HepG2 (cell line): Measurements from ENCODE around the gene ZDHHC14. TPM values are rescaled to one million over a fixed set of nuclear protein-coding genes. Genes with fewer than 3 reads are reported as not detected.

ENCODE experiments used
- ATAC-seq: fragments of 200-7000 bp; cut with Tn5 transposase; 3 replicates; pipeline ENCODE4 v1.9.1; 2020; ENCODE audit warnings: mild to moderate bottlenecking, moderate library complexity
- BruUV-seq: library from RNA; stranded (reverse); fragments of 400-500 nt; replicated peaks from 2 replicates; lab custom pipeline; 2021; lab: Mats Ljungman, UMichigan
- CTCF ChIA-PET: fragments of 300-600 bp; formaldehyde crosslinking; extraction: SDS; loops from one replicate; lab custom pipeline; 2021; ENCODE audit warnings: low total read pairs, inconsistent platforms, low intra/inter-chr PET ratio; lab: Yijun Ruan, JAX
- POLR2A ChIA-PET: fragments of 350-600 bp; sonication (Branson Sonifier 250); formaldehyde crosslinking; loops from one replicate; lab custom pipeline; 2020; ENCODE audit warnings: antibody characterized with exemption, inconsistent platforms; lab: Yijun Ruan, JAX
- DNase-seq: peaks from one replicate; pipeline ENCODE4 v3.0.0-alpha.2; 2015; ENCODE audit warnings: low spot score
- FAIRE-seq: peaks from 3 replicates; lab custom pipeline; 2011; peaks lifted over from hg19 to GRCh38; lab: Jason Lieb, UNC
- H2AFZ ChIP-seq: one replicate; pipeline ENCODE4 v1.6.1; 2011; ENCODE audit warnings: low read length, inconsistent platforms
- H3K27ac ChIP-seq: fragments of 300-600 bp; 3 replicates; pipeline ENCODE4 v1.8.0; 2011; ENCODE audit warnings: mixed run types, mild to moderate bottlenecking, mixed read lengths, low read length, inconsistent platforms; ENCODE audit not compliant: insufficient read depth; ENCODE audit errors: extremely low read length
- H3K27me3 ChIP-seq, 2 experiments: fragments of 200-600 bp in 1 of 2; 2 replicates in 1 of 2; 3 replicates in 1 of 2; pipeline versions ENCODE4 v1.6.0 to v1.8.0; 2011; ENCODE audit warnings: low read length in 2 of 2, mild to moderate bottlenecking in 2 of 2, moderate library complexity in 2 of 2, inconsistent platforms in 1 of 2; ENCODE audit not compliant: insufficient read depth in 2 of 2, control insufficient read depth in 1 of 2
- H3K36me3 ChIP-seq, 2 experiments: fragments of 200-600 bp in 1 of 2; replicated peaks in 1 of 2; 2 replicates in 1 of 2; 3 replicates in 1 of 2; pipeline versions ENCODE4 v1.5.1 to v1.8.0; 2011; ENCODE audit warnings: low read length in 2 of 2, inconsistent platforms in 1 of 2; ENCODE audit not compliant: insufficient read depth in 2 of 2, control insufficient read depth in 1 of 2
- H3K4me1 ChIP-seq: 2 replicates; pipeline ENCODE4 v1.5.1; 2012; ENCODE audit warnings: low read length, inconsistent platforms; ENCODE audit not compliant: insufficient read depth
- H3K4me2 ChIP-seq: 2 replicates; pipeline ENCODE4 v1.6.0; 2011; ENCODE audit warnings: low read depth, low read length, inconsistent platforms
- H3K4me3 ChIP-seq, 3 experiments: fragments of 200-600 bp in 1 of 3; sonication (generic), shearing (Covaris generic) in 1 of 3; replicated peaks in 1 of 3; 2 replicates each; pipeline ENCODE4 v1.5.1; 2011 to 2016; ENCODE audit warnings: low read length in 3 of 3, inconsistent platforms in 2 of 3, low read depth in 2 of 3, mild to moderate bottlenecking in 2 of 3, control low read depth in 1 of 3, mixed read lengths in 1 of 3; ENCODE audit not compliant: insufficient read depth in 1 of 3
- H3K79me2 ChIP-seq: one replicate; pipeline ENCODE4 v1.6.1; 2011; ENCODE audit warnings: low read length, inconsistent platforms; ENCODE audit not compliant: insufficient read depth
- H3K9ac ChIP-seq: 2 replicates; pipeline ENCODE4 v1.6.0; 2011; ENCODE audit warnings: mild to moderate bottlenecking, low read depth, low read length, inconsistent platforms; ENCODE audit not compliant: insufficient read depth
- H3K9me3 ChIP-seq: 2 replicates; pipeline ENCODE4 v1.5.1; 2012; ENCODE audit warnings: mild to moderate bottlenecking, low read length
- H4K20me1 ChIP-seq: 2 replicates; pipeline ENCODE4 v1.6.0; 2011; ENCODE audit warnings: inconsistent platforms, mild to moderate bottlenecking, low read length, moderate library complexity; ENCODE audit not compliant: insufficient read depth
- MBD4 ChIP-seq: IDR thresholded peaks from 2 replicates; pipeline ENCODE4 v1.6.1; 2012; ENCODE audit warnings: low read length, inconsistent platforms, borderline replicate concordance
- MXD4 ChIP-seq: IDR thresholded peaks from 2 replicates; pipeline ENCODE4 v1.6.1; 2016; ENCODE audit warnings: mild to moderate bottlenecking, missing biosample characterization, missing genetic modification reagents
- RBAK ChIP-seq: sonication (generic); formaldehyde crosslinking; IDR thresholded peaks from 2 replicates; pipeline ENCODE4 v1.5.1; 2020; ENCODE audit warnings: mild to moderate bottlenecking, missing genetic modification reagents
- RFXAP ChIP-seq: sonication (generic); formaldehyde crosslinking; IDR thresholded peaks from 2 replicates; pipeline ENCODE4 v1.4.0; 2020; ENCODE audit warnings: missing genetic modification reagents, borderline replicate concordance
- SMYD3 ChIP-seq: sonication (generic); formaldehyde crosslinking; IDR thresholded peaks from 2 replicates; pipeline ENCODE4 v1.8.1; 2023; ENCODE audit warnings: mild to moderate bottlenecking, missing genetic modification reagents
- TBL1XR1 ChIP-seq: fragments of 150-350 bp; IDR thresholded peaks from 2 replicates; pipeline ENCODE4 v1.6.1; 2014; ENCODE audit warnings: borderline replicate concordance, low read length; ENCODE audit not compliant: partially characterized antibody
- TP53 ChIP-seq: sonication (generic); formaldehyde crosslinking; conservative IDR thresholded peaks from 2 replicates; pipeline ENCODE4 v1.4.0; 2020; ENCODE audit warnings: missing genetic modification reagents
- U2AF2 ChIP-seq: fragments of 200-400 bp; formaldehyde crosslinking; IDR thresholded peaks from 2 replicates; pipeline ENCODE4 v1.6.1; 2017; ENCODE audit warnings: low read depth, mild to moderate bottlenecking, low read length
- ZFAT ChIP-seq: sonication (generic); formaldehyde crosslinking; conservative IDR thresholded peaks from 2 replicates; pipeline ENCODE4 v1.8.1; 2023; ENCODE audit warnings: missing genetic modification reagents, inconsistent platforms
- ZFYVE20 ChIP-seq: sonication (generic); formaldehyde crosslinking; IDR thresholded peaks from 2 replicates; pipeline ENCODE4 v1.8.0; 2023; ENCODE audit warnings: low read depth, mild to moderate bottlenecking, moderate library complexity, missing genetic modification reagents, borderline replicate concordance
- WGBS: methylation state at CpG from one replicate; pipeline ENCODE4 v1.1.6; 2017; ENCODE audit warnings: low lambda C conversion rate; 5-methylcytosine and 5-hydroxymethylcytosine counted together
- in situ Hi-C: cut with HindIII; loops from 2 replicates; pipeline ENCODE4 v1.10.0; 2017; ENCODE audit warnings: low pct_unique_long_range_greater_than_20kb; ENCODE audit not compliant: extremely low pct_ligation_motif_present
- intact Hi-C: fragments of 100-400 bp; cut with micrococcal nuclease; formaldehyde crosslinking; loops from one replicate; pipeline ENCODE4 v1.10.0; 2022; ENCODE audit not compliant: unreplicated experiment
- polyA plus RNA-seq, 8 experiments: library from polyadenylated mRNA; depleted of rRNA in 3 of 8; stranded (reverse) in 7 of 8; unstranded in 1 of 8; fragments of >200 nt; fragmentation: Illumina TruSeq in 4 of 8; extraction: Trizol in 4 of 8; gene quantifications; 2 replicates each; pipeline versions ENCODE4 v1.2.1 to v1.2.3, GENCODE V29; 2011 to 2016; ENCODE audit warnings: low read depth in 4 of 8, missing spikeins in 1 of 8, mixed read lengths in 1 of 8; ENCODE audit not compliant: insufficient read depth in 1 of 8
- total RNA-seq, 5 experiments: library from RNA; depleted of rRNA; stranded (reverse); fragments of >200 nt; fragmentation: Illumina TruSeq; extraction: Trizol; gene quantifications; 2 replicates each; pipeline ENCODE4 v1.2.3, GENCODE V29; 2016; ENCODE audit warnings: low read depth in 1 of 5
- TF ChIP-seq, protein P1 (sequence below): sonication (generic); formaldehyde crosslinking; IDR thresholded peaks from 2 replicates; pipeline ENCODE4 v1.9.0; 2021; ENCODE audit warnings: missing genetic modification reagents, mild to moderate bottlenecking, borderline replicate concordance
- TF ChIP-seq, protein P2 (sequence below): IDR thresholded peaks from 2 replicates; pipeline ENCODE4 v1.6.1; 2016; ENCODE audit warnings: control low read depth
- TF ChIP-seq, protein P3 (sequence below): IDR thresholded peaks from 2 replicates; pipeline ENCODE4 v1.6.1; 2016; ENCODE audit warnings: mild to moderate bottlenecking, missing biosample characterization, missing genetic modification reagents
- TF ChIP-seq, protein P4 (sequence below): sonication (generic); formaldehyde crosslinking; IDR thresholded peaks from 2 replicates; pipeline ENCODE4 v1.8.1; 2023; ENCODE audit warnings: mild to moderate bottlenecking, missing genetic modification reagents, borderline replicate concordance

Gene ZDHHC14
- total and polyA plus RNA-seq, 2 of the 13 experiments (the other 11 are each of a cell fraction or from before 2014, with no cell fraction given), result 3.7 to 9.5 TPM

DNA sequence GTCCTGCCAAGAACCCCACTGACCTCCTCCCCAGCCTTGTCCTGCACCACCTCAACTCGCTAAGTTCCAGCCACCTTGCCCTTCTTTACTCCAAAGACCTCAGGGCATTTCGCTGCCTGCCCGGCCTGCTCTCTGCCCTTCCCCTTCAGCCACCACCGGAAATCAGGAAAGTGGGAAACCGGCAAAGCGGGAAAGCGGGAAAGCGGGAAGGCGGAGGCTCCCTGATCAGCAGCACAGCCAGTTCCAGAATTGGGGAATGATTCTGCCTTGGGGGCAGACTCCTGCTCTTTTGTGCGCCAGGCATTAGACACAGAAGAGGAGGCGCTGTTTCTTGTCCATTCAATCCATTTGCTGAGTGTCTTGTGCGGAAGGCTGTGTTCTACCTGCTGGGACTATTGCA, 111.3 kb downstream of the ZDHHC14 start:
- TF ChIP-seq, protein P1, sequence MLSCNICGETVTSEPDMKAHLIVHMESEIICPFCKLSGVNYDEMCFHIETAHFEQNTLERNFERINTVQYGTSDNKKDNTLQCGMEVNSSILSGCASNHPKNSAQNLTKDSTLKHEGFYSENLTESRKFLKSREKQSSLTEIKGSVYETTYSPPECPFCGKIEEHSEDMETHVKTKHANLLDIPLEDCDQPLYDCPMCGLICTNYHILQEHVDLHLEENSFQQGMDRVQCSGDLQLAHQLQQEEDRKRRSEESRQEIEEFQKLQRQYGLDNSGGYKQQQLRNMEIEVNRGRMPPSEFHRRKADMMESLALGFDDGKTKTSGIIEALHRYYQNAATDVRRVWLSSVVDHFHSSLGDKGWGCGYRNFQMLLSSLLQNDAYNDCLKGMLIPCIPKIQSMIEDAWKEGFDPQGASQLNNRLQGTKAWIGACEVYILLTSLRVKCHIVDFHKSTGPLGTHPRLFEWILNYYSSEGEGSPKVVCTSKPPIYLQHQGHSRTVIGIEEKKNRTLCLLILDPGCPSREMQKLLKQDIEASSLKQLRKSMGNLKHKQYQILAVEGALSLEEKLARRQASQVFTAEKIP, result no peak
- TF ChIP-seq TP53 (CRISPR knock-in tag) (no peak), TBL1XR1 (no peak), SMYD3 (CRISPR knock-in tag) (no peak), MXD4 (CRISPR knock-in tag) (no peak), MBD4 (no peak), ZFAT (CRISPR knock-in tag) (no peak), RFXAP (CRISPR knock-in tag) (no peak), RBAK (CRISPR knock-in tag) (no peak), ZFYVE20 (CRISPR knock-in tag) (no peak), U2AF2 (no peak)
- TF ChIP-seq, protein P2, sequence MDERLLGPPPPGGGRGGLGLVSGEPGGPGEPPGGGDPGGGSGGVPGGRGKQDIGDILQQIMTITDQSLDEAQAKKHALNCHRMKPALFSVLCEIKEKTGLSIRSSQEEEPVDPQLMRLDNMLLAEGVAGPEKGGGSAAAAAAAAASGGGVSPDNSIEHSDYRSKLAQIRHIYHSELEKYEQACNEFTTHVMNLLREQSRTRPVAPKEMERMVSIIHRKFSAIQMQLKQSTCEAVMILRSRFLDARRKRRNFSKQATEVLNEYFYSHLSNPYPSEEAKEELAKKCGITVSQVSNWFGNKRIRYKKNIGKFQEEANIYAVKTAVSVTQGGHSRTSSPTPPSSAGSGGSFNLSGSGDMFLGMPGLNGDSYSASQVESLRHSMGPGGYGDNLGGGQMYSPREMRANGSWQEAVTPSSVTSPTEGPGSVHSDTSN (CRISPR knock-in tag), result no peak
- TF ChIP-seq, protein P3, sequence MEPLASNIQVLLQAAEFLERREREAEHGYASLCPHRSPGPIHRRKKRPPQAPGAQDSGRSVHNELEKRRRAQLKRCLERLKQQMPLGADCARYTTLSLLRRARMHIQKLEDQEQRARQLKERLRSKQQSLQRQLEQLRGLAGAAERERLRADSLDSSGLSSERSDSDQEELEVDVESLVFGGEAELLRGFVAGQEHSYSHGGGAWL, result no peak
- TF ChIP-seq, protein P4, sequence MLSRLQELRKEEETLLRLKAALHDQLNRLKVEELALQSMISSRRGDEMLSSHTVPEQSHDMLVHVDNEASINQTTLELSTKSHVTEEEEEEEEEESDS (CRISPR knock-in tag), result no peak
- H3K4me2 ChIP-seq, result no peak overlapping the region
- in situ Hi-C loops (no loop called here), intact Hi-C loops (no loop called here)
- no peak overlapping the region for H3K4me3 ChIP-seq
- H3K9ac ChIP-seq, result no peak overlapping the region
- no peaks in the 10 kb centered on the region for H3K79me2 ChIP-seq
- ChIA-PET POLR2A (no interaction called here), CTCF (no interaction called here)
- H3K27ac ChIP-seq, result no peak overlapping the region
- H4K20me1 ChIP-seq, result no peaks in the 10 kb centered on the region
- H3K27me3 ChIP-seq, result no peaks in the 10 kb centered on the region
- 92% methylated on average over 12 of the region's 12 CpGs for WGBS
- FAIRE-seq (no peak), ATAC-seq (no peak), DNase-seq (no peak)
- H3K4me1 ChIP-seq, result 0 out of 2 replicates have a peak, but pooled peaks cover 4% of the 10 kb centered on the region
- no TSS peak for BruUV-seq
- no peaks in the 10 kb centered on the region for H3K36me3 ChIP-seq
- H3K9me3 ChIP-seq, result no peaks in the 10 kb centered on the region
- no peak overlapping the region for H2AFZ ChIP-seq
